Neuronal stem cell (in vitro differentiated cells): Measurements from ENCODE around the gene TWNK.

Experiments used
- DNase-seq: peaks from one replicate; pipeline ENCODE4 v3.0.0-alpha.2; 2013; ENCODE audit warnings: low spot score
- H2AFZ ChIP-seq: one replicate; pipeline ENCODE4 v1.6.1; 2013; ENCODE audit warnings: mild to moderate bottlenecking, low read length, inconsistent platforms
- H2AK5ac ChIP-seq: 2 replicates; pipeline ENCODE4 v1.6.1; 2013; ENCODE audit warnings: low read depth, mild to moderate bottlenecking, inconsistent platforms, low read length, moderate library complexity, mixed read lengths
- H2BK120ac ChIP-seq: 2 replicates; pipeline ENCODE4 v1.6.1; 2013; ENCODE audit warnings: low read depth, mild to moderate bottlenecking, inconsistent platforms, low read length, moderate library complexity, mixed read lengths
- H2BK12ac ChIP-seq: one replicate; pipeline ENCODE4 v1.6.1; 2013; ENCODE audit warnings: low read length, inconsistent platforms
- H2BK15ac ChIP-seq: 2 replicates; pipeline ENCODE4 v1.6.1; 2013; ENCODE audit warnings: mild to moderate bottlenecking, low read length, inconsistent platforms, mixed read lengths
- H2BK5ac ChIP-seq: one replicate; pipeline ENCODE4 v1.6.1; 2013; ENCODE audit warnings: inconsistent platforms, mild to moderate bottlenecking, low read length, moderate library complexity
- H3K14ac ChIP-seq: one replicate; pipeline ENCODE4 v1.6.1; 2013; ENCODE audit warnings: low read length, inconsistent platforms
- H3K18ac ChIP-seq: 2 replicates; pipeline ENCODE4 v1.6.1; 2013; ENCODE audit warnings: low read length, inconsistent platforms
- H3K23ac ChIP-seq: 2 replicates; pipeline ENCODE4 v1.6.1; 2013; ENCODE audit warnings: low read depth, mild to moderate bottlenecking, mixed read lengths, low read length, inconsistent platforms; ENCODE audit not compliant: poor library complexity
- H3K27ac ChIP-seq: replicated peaks from 3 replicates; pipeline ENCODE4 v1.5.1; 2013; ENCODE audit warnings: low read length, inconsistent platforms
- H3K27me3 ChIP-seq, 3 experiments: 2 replicates each; pipeline ENCODE4 v1.6.1; 2013; ENCODE audit warnings: low read length in 3 of 3, mild to moderate bottlenecking in 2 of 3, inconsistent platforms in 1 of 3, low read depth in 1 of 3, mixed read lengths in 1 of 3, moderate library complexity in 1 of 3; ENCODE audit not compliant: control insufficient read depth in 3 of 3, insufficient read depth in 3 of 3
- H3K36me3 ChIP-seq, 2 donors: replicated peaks in 1 of 2; 2 replicates each; pipeline ENCODE4 v1.6.1; 2013; ENCODE audit warnings: low read length in 2 of 2; ENCODE audit not compliant: control insufficient read depth in 2 of 2, insufficient read depth in 2 of 2
- H3K4ac ChIP-seq: 2 replicates; pipeline ENCODE4 v1.6.1; 2013; ENCODE audit warnings: inconsistent platforms, mild to moderate bottlenecking, low read length, moderate library complexity
- H3K4me1 ChIP-seq, 2 donors: 1 replicate in 1 of 2; 2 replicates in 1 of 2; pipeline ENCODE4 v1.6.1; 2013; ENCODE audit warnings: low read length in 2 of 2, low read depth in 1 of 2; ENCODE audit not compliant: control insufficient read depth in 2 of 2, insufficient read depth in 1 of 2
- H3K4me2 ChIP-seq: one replicate; pipeline ENCODE4 v1.6.1; 2013; ENCODE audit warnings: mild to moderate bottlenecking, low read length, inconsistent platforms; ENCODE audit not compliant: insufficient read depth, poor library complexity, severe bottlenecking
- H3K4me3 ChIP-seq, 2 donors: 2 replicates each; pipeline ENCODE4 v1.5.1; 2013; ENCODE audit warnings: low read length in 2 of 2, mild to moderate bottlenecking in 2 of 2, inconsistent platforms in 1 of 2, moderate library complexity in 1 of 2
- H3K79me1 ChIP-seq: one replicate; pipeline ENCODE4 v1.6.1; 2013; ENCODE audit warnings: low read depth, mild to moderate bottlenecking, inconsistent platforms, low read length, moderate library complexity
- H3K9ac ChIP-seq: one replicate; pipeline ENCODE4 v1.6.1; 2013; ENCODE audit warnings: mild to moderate bottlenecking, low read depth, low read length, inconsistent platforms; ENCODE audit not compliant: poor library complexity
- H3K9me3 ChIP-seq, 2 donors: replicated peaks in 1 of 2; 2 replicates each; pipeline versions ENCODE3 to v1.6.1; 2013; ENCODE audit warnings: low read length in 2 of 2, mild to moderate bottlenecking in 2 of 2, inconsistent platforms in 1 of 2, low read depth in 1 of 2, mixed read lengths in 1 of 2, moderate library complexity in 1 of 2; ENCODE audit not compliant: control insufficient read depth in 2 of 2, insufficient read depth in 1 of 2
- H4K8ac ChIP-seq: one replicate; pipeline ENCODE4 v1.6.1; 2013; ENCODE audit warnings: low read depth, mild to moderate bottlenecking, inconsistent platforms, low read length, moderate library complexity
- H4K91ac ChIP-seq: one replicate; pipeline ENCODE4 v1.6.1; 2013; ENCODE audit warnings: low read length, low read depth, mild to moderate bottlenecking, inconsistent platforms; ENCODE audit not compliant: poor library complexity
- WGBS, 2 donors: extraction: QIAGEN DNeasy Blood & Tissue Kit; methylation state at CpG; one replicate each; pipeline ENCODE4 v1.1.7; 2013; ENCODE audit warnings: missing lambda C conversion rate in 2 of 2, mixed read lengths in 1 of 2; ENCODE audit not compliant: insufficient read length in 2 of 2, insufficient replicate concordance in 1 of 2; ENCODE audit errors: extremely low coverage in 2 of 2; 5-methylcytosine and 5-hydroxymethylcytosine counted together

The TWNK gene

GRCh38 chr10:100945754-100946153 lies 41.6 kb upstream of the TWNK start:
- no peak overlapping the region for H3K4me3 ChIP-seq
- no peak overlapping the region for H3K27ac ChIP-seq
- H2BK15ac ChIP-seq, result no peak overlapping the region
- no peak overlapping the region for H3K9ac ChIP-seq
- no peak overlapping the region for H2BK120ac ChIP-seq
- no peak overlapping the region for H4K8ac ChIP-seq
- H2BK12ac ChIP-seq, result no peak overlapping the region
- H3K4ac ChIP-seq, result no peak overlapping the region
- no peak overlapping the region for H2AFZ ChIP-seq
- DNase-seq, result no peak
- H3K4me2 ChIP-seq, result no peak overlapping the region
- no peak overlapping the region for H3K18ac ChIP-seq
- no peak overlapping the region for H3K23ac ChIP-seq
- H3K27me3 ChIP-seq, result no peaks in the 10 kb centered on the region
- no peak overlapping the region for H3K14ac ChIP-seq
- peaks cover 4 to 98% of the 10 kb centered on the region in 2 donors for H3K36me3 ChIP-seq
- H3K9me3 ChIP-seq, result no peaks in the 10 kb centered on the region
- no peak overlapping the region for H2BK5ac ChIP-seq
- no peak overlapping the region for H2AK5ac ChIP-seq
- no peaks in the 10 kb centered on the region for H3K4me1 ChIP-seq
- H4K91ac ChIP-seq, result no peak overlapping the region
- H3K79me1 ChIP-seq, result no peaks in the 10 kb centered on the region

DNA sequence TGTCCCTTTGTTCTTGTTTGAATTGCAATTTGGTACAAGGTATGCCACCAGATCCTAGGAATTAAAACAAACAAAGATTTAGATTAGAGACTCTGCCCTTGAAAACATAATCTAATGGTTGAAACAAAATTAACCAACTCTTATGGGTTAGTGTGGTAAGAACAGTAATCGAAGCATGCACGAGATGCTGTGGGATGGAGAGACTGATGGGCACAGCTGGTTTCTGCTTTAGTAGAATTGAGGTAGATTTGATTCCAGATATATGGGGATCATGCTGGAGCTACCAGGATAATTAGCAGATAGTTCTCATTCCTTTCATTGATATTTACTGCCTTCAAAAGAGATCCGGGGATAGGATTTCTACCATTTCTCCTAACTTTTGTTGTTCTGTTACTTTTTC lies 38.4 kb upstream of the TWNK start:
- H2BK120ac ChIP-seq, result no peak overlapping the region
- H4K91ac ChIP-seq, result no peak overlapping the region
- no peak overlapping the region for H3K23ac ChIP-seq
- no peaks in the 10 kb centered on the region for H3K79me1 ChIP-seq
- no CpG with 5 or more reads among the region's 3 CpGs for WGBS, 2 donors
- H3K9ac ChIP-seq, result no peak overlapping the region
- H3K4me3 ChIP-seq, result no peak overlapping the region
- no peak overlapping the region for H4K8ac ChIP-seq
- H2AFZ ChIP-seq, result no peak overlapping the region
- no peak overlapping the region for H3K14ac ChIP-seq
- H2BK15ac ChIP-seq, result no peak overlapping the region
- H2BK12ac ChIP-seq, result no peak overlapping the region
- H3K4me1 ChIP-seq, result no peaks in the 10 kb centered on the region
- no peak overlapping the region for H3K4me2 ChIP-seq
- H3K27me3 ChIP-seq, result no peaks in the 10 kb centered on the region
- H3K4ac ChIP-seq, result no peak overlapping the region
- no peaks in the 10 kb centered on the region for H3K9me3 ChIP-seq
- no peak overlapping the region for H2AK5ac ChIP-seq
- H3K27ac ChIP-seq, result no peak overlapping the region
- no peak for DNase-seq
- H2BK5ac ChIP-seq, result no peak overlapping the region
- peaks cover 6 to 91% of the 10 kb centered on the region in 2 donors for H3K36me3 ChIP-seq
- no peak overlapping the region for H3K18ac ChIP-seq

DNA sequence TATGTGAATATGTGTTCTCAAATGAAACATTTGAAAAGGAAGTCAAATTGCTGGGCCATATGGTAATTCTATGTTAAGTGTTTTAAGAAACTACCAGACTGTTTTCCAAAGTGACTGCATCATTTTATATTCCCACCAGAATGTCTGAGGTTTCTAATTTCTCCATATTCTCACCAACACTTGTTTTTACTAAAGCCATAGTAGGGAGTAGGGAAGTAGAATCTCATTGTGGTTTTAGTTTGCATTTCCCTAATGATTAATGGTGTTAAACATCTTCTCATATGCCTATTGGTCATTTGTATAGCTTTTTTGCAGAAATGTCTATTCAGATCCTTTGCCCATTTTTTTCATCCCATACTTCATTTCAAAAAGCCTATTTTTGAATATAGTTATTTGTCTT lies 27.1 kb upstream of the TWNK start:
- Histone ChIP-seq H3K9me3 (no peaks in the 10 kb centered on the region), H3K14ac (no peak overlapping the region), H3K18ac (no peak overlapping the region), H3K4me2 (no peak overlapping the region), H3K27me3 (no peaks in the 10 kb centered on the region), H3K36me3 (peaks cover 10 to 97% of the 10 kb centered on the region in 2 donors), H2BK12ac (no peak overlapping the region), H2BK5ac (no peak overlapping the region), H2AK5ac (no peak overlapping the region), H4K8ac (no peak overlapping the region), H2AFZ (no peak overlapping the region), H3K9ac (no peak overlapping the region), H3K4me3 (no peak overlapping the region), H2BK120ac (no peak overlapping the region), H3K4me1 (no peaks in the 10 kb centered on the region), H4K91ac (no peak overlapping the region), H3K79me1 (no peaks in the 10 kb centered on the region), H2BK15ac (no peak overlapping the region), H3K23ac (no peak overlapping the region), H3K4ac (no peak overlapping the region), H3K27ac (no peak overlapping the region)
- no peak for DNase-seq

GRCh38 chr10:100962351-100963080 lies 24.8 kb upstream of the TWNK start:
- DNase-seq, result no peak
- H3K18ac ChIP-seq, result no peak overlapping the region
- H4K91ac ChIP-seq, result no peak overlapping the region
- H3K4me3 ChIP-seq, result no peak overlapping the region
- no peak overlapping the region for H3K9ac ChIP-seq
- no peaks in the 10 kb centered on the region for H3K4me1 ChIP-seq
- H4K8ac ChIP-seq, result no peak overlapping the region
- H3K23ac ChIP-seq, result no peak overlapping the region
- H3K27me3 ChIP-seq, result no peaks in the 10 kb centered on the region
- H3K79me1 ChIP-seq, result no peaks in the 10 kb centered on the region
- H2BK12ac ChIP-seq, result no peak overlapping the region
- no peak overlapping the region for H2BK120ac ChIP-seq
- no peak overlapping the region for H3K4ac ChIP-seq
- no peak overlapping the region for H3K27ac ChIP-seq
- no peak overlapping the region for H2BK15ac ChIP-seq
- H2AFZ ChIP-seq, result no peak overlapping the region
- no peak overlapping the region for H3K14ac ChIP-seq
- H2BK5ac ChIP-seq, result no peak overlapping the region
- H3K36me3 ChIP-seq, result peaks cover 10 to 94% of the 10 kb centered on the region in 2 donors
- no peak overlapping the region for H3K4me2 ChIP-seq
- no peaks in the 10 kb centered on the region for H3K9me3 ChIP-seq
- no CpG with 5 or more reads among the region's 4 CpGs for WGBS, 2 donors
- H2AK5ac ChIP-seq, result no peak overlapping the region
